HG02870 (cell line): Measurements from ENCODE around the gene MALRD1.
"Not testable (repeated sequence)": the region's sequence is repeated elsewhere in the genome, so short reads cannot be mapped to it uniquely, and the experiment has no call there.

Experiments
- ATAC-seq: cut with Tn5 transposase; IDR thresholded peaks from one replicate; pipeline ENCODE4 v1.9.1; 2021; ENCODE audit warnings: mild to moderate bottlenecking, moderate library complexity; ENCODE audit not compliant: unreplicated experiment

MALRD1 gene

DNA sequence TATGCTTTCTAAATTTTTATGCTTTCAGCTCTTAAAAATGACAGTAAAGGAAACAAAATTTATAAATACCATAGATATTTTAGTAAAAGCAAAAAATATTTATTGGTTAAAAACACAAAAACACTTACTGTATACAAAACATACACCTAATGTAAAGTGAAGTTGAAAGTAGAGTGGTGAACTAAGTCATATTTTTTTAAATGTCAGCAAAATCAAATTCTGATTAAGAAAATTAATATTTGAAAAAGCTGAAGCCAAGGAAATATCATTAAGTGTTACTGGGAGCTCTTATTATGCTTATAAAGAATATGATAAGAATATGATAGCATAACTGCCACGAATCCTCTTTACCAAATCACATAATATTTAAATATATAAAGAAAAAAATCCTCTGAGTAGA is 702.4 kb downstream of the MALRD1 start:
- no peak for ATAC-seq

DNA sequence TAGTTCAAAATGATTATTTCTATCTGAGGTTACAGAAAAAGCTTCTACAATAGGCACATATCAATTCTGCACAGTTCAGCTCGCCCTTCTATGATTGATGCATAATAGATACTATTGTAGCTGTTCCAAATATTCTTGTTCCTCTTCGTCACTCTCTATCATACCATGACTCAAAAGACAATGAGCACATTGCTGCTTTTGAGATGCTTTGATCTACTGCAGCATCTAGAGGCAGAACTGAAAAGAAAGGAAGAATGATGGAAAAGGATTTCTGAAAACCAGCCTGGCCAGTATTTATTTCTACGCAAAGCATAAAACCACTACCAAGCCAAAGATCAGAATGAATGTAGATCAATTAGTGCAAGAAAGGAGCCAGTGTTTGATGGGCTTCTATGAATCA is 708.3 kb downstream of the MALRD1 start:
- no peak for ATAC-seq

DNA sequence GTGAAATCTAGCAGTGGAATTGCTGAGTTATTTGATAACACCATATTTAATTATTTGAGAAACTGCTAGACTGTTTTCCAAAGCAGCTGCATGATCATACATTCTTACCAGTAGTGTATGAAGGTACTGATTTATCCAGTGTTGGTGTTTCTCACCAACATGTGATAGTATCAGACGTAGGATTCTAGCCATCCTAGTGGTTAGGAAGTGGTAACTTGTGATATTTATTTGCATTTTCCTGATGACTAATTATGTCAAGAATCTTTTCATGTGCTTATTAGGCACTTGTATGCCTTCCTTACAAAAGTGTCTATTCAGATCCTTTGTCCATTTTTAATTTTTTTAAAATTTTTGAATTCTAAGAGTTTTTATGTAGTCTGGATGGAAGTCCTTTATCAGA is 713.4 kb downstream of the MALRD1 start:
- no peak for ATAC-seq

DNA sequence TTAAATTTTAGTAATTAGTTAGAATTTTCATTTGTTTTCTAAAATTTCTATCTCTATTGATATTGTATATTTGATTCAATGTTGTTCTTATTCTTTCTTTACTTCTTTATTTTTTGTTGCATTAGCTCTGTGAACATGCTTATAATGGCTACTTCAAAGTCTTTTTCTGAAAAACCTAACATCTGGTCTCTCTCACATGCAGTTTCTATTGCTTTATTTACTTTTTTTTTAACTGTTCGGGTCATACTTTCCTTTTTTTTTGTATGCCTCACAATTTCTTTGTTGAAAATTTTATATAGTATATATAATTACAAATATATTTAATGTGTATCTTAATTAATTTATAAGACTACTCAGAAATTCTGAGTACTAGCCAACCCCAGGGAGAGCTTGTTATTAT is 715.5 kb downstream of the MALRD1 start:
- ATAC-seq, result no peak

DNA sequence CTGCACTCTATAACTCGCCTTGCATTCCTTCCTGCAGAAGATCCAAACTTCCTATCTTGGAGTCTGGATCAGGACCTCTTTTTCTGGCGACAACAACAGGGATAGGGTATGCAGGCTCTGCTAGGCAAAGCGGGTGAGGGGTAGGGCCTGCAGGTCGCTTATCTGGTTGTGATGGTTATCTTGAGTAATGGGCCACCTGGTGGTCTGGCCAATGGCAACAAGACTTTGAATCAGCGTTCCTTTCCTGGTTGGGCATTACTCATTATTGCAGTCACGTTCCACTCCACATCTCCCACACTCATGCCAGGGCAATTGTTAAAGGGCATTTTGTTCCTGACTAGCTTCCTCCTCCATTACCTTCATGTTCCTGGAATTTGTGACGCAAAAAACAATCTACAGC is 719.3 kb downstream of the MALRD1 start:
- ATAC-seq, result no peak

DNA sequence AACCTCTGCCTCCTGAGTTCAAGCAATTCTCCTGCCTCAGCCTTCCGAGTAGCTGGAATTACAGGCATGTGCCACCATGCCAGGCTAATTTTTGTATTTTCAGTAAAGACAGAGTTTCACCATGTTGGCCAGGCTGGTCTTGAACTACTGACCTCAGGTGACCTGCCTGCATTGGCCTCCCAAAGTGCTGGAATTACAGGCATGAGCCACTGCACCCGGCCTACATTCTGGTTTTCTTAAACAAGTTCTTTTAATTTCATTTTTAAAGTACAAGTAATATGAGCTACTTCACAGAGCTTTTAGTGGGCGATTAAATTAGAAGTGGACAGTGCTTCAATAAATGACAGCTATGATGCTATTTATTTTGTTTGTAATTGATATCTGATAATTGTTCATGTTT is 721.2 kb downstream of the MALRD1 start:
- not testable (repeated sequence) for ATAC-seq

DNA sequence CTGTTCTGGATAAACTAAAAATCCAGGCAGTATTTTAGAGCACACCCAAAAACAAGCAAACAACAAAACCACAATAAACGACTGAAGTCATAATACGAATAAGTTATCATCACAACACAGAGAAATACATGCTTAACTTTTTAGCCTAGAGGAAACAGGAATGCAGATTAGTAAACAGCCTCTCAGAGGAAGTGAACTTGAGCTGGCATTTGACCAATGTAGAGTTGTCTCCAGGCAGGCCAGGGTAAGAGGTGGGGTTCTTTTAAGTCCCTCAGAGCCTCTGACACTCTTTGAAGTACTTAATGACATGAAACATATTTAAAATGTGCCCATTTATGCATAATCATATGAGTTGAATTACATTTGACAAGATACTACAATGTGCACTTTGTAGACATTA is 724.4 kb downstream of the MALRD1 start:
- no peak for ATAC-seq

DNA sequence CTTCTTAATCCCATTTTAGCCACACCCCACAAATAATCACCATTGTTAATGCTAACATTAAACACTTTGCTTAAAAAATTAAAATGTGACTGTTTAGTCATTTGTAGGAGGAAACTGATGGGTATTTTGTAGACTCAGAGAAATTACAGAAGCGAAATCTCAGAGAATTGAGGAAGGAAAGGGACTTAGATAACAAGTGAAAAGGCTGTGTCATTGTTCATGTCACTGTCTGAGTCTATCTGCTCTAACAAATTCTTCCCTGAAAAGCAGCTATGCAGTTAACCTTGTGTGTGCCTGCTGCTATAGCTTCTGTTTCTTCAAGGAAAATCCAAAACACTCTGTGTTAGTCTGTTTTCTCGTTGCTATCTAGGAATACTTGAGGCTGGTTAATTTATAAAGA is 726.7 kb downstream of the MALRD1 start:
- no peak for ATAC-seq

DNA sequence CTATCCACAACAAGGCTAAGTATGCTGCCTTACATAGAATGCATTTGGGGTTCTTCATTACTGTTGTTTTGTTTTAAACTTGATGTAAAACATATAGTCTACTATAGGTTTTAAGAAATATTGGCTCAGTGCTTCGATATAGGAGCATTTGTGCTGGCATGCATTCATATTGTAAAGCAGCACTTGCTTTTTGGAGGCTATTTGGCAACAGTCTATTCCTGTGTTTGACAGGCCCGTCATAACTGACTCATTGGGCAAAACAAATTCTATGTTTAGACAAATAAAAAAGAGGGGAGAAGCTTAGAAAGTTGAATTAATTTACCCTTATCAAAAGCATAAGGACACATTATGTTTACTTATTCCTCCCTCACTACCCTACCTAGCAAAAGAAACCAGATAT is 729.2 kb downstream of the MALRD1 start:
- ATAC-seq, result no peak

DNA sequence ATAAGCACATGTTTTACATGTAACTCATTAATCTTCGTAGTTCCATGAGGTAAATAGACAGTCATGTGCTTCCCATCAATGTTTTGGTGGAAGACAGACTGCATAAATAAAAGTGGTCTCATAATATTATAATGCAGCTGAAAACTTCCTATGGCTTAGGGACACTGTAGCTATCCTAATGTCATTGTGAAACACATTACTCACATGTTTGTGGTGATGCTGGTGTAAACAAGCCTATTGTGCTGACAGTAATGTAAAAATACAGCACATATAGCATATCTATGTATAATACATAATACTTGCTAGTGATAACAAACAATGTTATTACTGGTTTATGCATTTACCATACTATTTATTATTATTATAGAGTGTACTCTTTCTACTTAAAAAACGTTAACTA is 730.4 kb downstream of the MALRD1 start:
- ATAC-seq, result no peak

DNA sequence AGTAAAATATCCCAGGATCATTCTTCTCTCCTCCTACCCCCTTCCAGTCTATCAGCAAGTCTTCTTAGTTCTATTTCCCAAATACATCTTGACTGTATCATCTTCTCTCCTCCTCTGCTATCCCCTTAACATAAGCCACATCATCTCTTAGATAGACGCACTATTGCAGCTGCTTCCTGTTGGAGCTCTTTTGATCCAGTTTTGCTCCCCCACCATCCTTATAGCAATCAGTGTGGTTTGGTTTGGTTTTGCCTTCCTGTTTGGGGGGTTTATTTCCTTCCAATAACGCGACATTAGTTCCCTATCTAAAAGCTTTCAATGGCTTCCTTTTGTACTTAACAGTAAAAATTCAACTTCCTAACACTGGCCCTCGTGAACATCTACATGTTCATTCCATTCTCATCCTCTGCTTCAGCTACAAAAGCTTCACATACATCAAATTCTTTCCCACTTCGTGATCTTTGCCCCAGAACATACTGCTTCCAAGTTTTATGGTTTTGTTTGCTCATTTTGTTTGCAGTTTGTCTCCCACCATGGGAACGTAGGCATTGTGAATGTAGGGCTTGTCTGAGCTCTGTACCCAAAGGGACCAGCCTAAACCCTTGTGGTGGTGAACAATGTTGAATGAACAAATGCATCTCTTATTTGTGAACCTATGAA is 734.0 kb downstream of the MALRD1 start:
- no peak for ATAC-seq

DNA sequence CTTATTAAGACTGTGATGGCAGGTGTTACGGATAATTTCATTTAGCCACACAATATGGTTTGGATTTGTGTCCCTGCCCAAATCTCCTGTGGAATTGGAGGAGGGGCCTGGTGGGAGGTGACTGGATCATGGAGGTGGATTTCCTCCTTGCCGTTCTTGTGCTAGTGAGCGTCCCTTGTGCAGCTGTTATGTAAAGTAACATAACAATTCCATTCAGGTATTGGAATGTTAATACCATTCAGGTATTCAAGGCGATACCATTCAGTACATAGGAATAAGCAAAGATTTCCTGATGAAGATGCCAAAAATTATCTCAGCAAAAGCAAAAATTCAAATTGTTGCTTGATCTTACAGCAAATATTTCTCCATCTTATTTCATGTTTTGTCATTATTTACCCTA is 735.1 kb downstream of the MALRD1 start:
- ATAC-seq, result no peak
